Measurements from ENCODE around the gene PGAM2.

PGAM2 gene

GRCh38 chr7:44065431-44066110 lies at the start of gene PGAM2:
TSS of gene PGAM2 (minus strand) at chr7:44065567. CDS start at chr7:44065529, 38 bp downstream.
- DNase-seq (ENCODE audit: low read depth in 2 of 2), result no peak

GRCh38 chr7:44114586-44115310 lies 49.4 kb upstream of the PGAM2 start:
- no peak for DNase-seq (ENCODE audit: low read depth in 2 of 2)

DNA sequence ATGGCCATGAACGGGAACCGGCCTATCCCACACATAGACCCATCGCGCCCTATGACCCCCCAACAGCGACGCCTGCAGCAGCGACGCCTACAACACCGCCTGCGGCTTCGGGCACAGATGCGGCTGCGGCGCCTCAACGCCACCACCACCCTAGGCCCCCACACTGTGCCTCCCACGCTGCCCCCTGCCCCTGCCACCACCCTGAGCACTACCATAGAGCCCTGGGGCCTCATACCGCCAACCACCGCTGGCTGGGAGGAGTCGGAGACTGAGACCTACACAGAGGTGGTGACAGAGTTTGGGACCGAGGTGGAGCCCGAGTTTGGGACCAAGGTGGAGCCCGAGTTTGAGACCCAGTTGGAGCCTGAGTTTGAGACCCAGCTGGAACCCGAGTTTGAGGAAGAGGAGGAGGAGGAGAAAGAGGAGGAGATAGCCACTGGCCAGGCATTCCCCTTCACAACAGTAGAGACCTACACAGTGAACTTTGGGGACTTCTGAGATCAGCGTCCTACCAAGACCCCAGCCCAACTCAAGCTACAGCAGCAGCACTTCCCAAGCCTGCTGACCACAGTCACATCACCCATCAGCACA lies 48.5 kb upstream of the PGAM2 start:
- DNase-seq (ENCODE audit: low read depth in 2 of 2), result no peak

GRCh38 chr7:44112997-44113763 lies 47.8 kb upstream of the PGAM2 start:
- no peak for DNase-seq (ENCODE audit: low read depth in 2 of 2)

GRCh38 chr7:44112231-44112996 lies 47.0 kb upstream of the PGAM2 start:
- no peak for DNase-seq (ENCODE audit: low read depth in 2 of 2)

GRCh38 chr7:44111761-44112160 lies 46.4 kb upstream of the PGAM2 start:
- no peak for DNase-seq (ENCODE audit: low read depth in 2 of 2)

GRCh38 chr7:44110719-44111635 lies 45.6 kb upstream of the PGAM2 start:
- DNase-seq (ENCODE audit: low read depth in 2 of 2), result no peak

DNA sequence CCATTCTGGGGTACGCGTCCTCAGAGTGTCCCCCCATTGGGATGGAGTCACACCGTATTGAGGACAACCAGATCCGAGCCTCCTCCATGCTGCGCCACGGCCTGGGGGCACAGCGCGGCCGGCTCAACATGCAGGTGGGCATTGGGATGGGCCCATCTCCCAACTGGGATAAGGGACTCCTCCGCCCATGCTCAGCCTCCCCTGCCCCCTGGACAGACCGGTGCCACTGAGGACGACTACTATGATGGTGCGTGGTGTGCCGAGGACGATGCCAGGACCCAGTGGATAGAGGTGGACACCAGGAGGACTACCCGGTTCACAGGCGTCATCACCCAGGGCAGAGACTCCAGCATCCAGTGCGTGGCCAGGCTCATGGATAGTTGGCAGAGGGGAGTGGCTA lies 44.6 kb upstream of the PGAM2 start:
- no peak for DNase-seq (ENCODE audit: low read depth in 2 of 2)

- no peak for DNase-seq (ENCODE audit: low read depth in 2 of 2)
These were observed 43.7 kb upstream of the PGAM2 start for GRCh38 chr7:44108768-44109750.

DNA sequence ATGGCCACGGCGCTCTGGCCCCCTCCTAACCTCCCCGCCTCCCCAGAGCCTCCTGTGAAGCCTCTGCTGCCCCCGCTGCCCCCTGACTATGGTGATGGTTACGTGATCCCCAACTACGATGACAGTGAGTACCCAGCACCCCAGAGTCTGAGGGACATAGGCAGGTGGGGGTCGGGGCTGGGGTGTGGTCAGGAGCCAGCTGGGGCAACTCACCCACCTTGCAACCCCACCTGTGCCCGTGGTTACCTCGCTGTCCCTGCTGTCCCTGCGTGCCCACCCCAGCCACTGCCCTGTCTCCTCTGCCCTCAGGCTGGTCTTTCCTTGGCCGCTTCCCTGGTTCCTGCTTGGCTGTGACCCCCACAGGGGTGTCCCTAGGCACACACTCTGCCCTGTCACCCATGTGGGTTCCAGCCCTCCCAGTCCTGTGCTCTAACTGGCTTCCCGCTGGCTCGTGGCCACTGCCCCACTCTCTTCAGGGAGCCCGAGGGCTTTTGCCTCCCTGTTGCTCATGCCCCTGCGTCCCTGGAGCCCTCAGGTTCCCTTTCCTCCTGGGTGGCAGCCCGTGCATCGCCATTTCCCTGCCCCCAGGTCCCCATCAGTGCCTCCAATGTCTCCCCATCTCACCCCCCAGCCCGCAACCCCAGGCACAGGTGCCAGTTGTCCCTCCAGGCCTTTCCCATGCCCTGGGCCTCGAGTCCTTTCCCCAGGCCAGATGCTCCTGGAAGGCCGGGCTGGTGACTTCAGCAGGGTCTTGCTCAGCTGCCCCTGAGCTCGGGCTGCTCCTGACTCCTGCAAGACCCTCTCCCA lies 42.8 kb upstream of the PGAM2 start:
- no peak for DNase-seq (ENCODE audit: low read depth in 2 of 2)

DNA sequence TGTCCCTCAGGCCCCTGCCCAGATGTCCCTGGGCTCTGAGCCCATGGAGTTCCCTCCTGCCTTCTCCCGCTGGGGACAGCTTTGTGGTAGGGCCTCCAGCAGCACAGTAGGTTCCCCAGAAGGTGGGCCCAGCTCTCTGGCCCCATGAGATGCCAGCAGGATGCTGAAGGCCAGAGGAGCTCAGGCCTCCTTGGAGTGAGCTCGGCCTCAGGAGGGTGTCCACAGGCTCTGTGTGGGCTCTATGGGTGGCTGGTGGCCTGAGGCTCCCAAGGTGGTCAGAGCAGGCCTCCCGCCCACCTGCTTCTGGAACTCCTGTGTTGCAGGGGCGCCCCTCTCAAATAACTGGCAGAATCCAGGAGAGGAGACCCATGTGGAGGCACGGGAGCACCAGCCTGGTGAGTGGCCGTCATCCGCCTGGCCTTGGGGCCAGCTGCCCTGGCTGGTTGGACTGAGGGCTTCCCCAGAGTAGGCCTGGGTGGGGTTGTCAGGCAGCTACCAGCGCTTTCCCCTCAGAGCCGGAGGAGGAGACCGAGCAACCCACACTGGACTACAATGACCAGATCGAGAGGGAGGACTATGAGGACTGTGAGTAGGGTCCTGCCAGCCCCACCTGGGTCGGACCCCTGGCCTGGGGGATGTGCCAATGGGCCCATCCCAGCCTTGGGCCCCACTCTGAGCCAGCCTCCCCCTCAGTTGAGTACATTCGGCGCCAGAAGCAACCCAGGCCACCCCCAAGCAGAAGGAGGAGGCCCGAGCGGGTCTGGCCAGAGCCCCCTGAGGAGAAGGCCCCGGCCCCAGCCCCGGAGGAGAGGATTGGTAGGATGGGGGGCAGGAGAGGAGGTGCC lies 42.0 kb upstream of the PGAM2 start:
- no peak for DNase-seq (ENCODE audit: low read depth in 2 of 2)

GRCh38 chr7:44106311-44107065 lies 41.1 kb upstream of the PGAM2 start:
- DNase-seq (ENCODE audit: low read depth in 2 of 2), result no peak

DNA sequence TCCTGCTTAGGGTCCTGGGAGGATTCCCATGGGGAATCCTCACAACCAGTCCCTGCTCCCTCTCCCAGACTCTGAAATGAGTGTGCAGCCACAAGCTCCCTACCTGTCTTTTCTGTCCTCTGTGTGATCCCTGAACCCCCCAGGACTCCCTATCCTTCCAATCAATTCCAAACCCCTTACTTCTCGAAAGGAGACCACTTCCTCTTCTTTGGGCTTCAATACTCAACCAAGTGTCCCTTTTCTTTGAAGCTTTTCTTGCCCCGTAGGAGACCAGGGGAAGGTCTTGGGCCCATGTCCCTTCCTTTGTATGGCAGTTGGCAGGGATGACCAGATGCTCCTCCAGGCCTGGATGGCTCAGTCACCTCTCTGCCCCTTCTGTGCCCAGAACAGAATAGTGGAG lies 40.5 kb upstream of the PGAM2 start:
- DNase-seq (ENCODE audit: low read depth in 2 of 2), result no peak

DNA sequence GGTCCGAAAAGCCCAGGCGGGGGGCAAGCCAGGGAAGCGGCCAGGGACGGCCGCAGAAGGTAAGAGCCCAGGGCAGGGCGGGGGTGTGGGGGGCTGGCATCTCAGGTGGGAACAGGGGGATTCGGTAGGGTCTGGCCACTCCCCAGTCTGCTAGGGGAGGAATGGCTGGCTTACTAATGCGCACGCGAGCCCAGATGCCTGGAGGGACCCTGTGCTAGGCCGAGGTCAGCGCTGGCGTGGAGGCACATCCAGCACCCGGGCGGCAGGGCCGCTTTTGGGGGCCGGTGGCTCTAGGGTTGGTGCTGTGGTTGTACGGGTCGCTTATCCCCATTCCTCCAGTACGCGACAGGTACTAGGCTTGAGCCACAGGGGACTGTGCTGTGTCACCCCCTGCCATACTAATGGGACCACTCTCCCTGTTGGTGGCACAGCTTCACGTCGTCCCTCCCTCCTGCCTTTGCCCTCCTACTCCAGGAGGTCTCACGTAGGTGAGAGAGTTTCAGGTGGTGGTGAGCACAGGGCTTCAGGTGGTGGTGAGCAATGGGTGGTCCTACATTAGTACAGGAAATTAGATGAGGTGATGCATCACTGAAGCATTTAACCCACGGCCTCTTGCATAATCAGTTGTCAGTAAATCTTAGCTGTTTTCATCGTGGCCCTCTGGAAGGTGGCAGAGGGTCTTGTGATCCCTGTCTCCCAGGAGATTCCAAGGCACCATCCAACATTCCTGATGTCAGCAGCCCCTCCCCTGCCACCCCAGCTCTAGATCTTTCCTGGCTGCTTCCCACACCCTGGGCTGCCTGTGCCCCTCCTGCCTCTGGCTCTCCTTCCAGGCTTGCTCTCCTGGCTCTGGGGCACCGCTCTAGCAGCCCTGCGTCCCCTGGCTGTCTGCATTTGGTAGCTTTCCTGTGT lies 39.7 kb upstream of the PGAM2 start:
- no peak for DNase-seq (ENCODE audit: low read depth in 2 of 2)
